ENCODE measurements around the gene SRGAP3. TPM values are rescaled to one million over a fixed set of nuclear protein-coding genes. Genes with fewer than 3 reads are reported as not detected.

SRGAP3 gene
- total RNA-seq, 1 experiment from 2014 or later, result 17.9 TPM

GRCh38 chr3:9028134-9028533 is 221.3 kb downstream of the SRGAP3 start:
- Mint-ChIP-seq H3K36me3 (no peaks in the 10 kb centered on the region), H3K27ac (no peak overlapping the region), H3K9me3 (no peaks in the 10 kb centered on the region), H3K27me3 (ENCODE audit: low read depth) (no peaks in the 10 kb centered on the region; the same call in 1 of the 2 replicates), H3K4me3 (no peak overlapping the region), H3K4me1 (no peaks in the 10 kb centered on the region)
- DNase-seq (ENCODE audit: low spot score) (no peak), ATAC-seq (no peak)
- ChIA-PET CTCF (interaction anchor here (3.5 kb wide), 1 partner anchor 40 kb away, joined by 20 read pairs; no protein-coding TSS in a partner anchor), POLR2A (no interaction called here)
- TF ChIP-seq ATF3 (CRISPR knock-in tag; conservative IDR thresholded peaks at IDR 0.05), result no peak

- DNase-seq (ENCODE audit: low spot score) (no peak), ATAC-seq (no peak)
- no peaks in the 10 kb centered on the region for H3K36me3 Mint-ChIP-seq
- no peaks in the 10 kb centered on the region; the same call in 1 of the 2 replicates for H3K27me3 Mint-ChIP-seq (ENCODE audit: low read depth)
- TF ChIP-seq ZSCAN18 (CRISPR knock-in tag; IDR thresholded peaks at IDR 0.05), result no peak
- TF ChIP-seq NFYB (CRISPR knock-in tag; conservative IDR thresholded peaks at IDR 0.05; ENCODE audit: low read depth), result no peak
- no peak for TF ChIP-seq ZNF281 (CRISPR knock-in tag; IDR thresholded peaks at IDR 0.05)
- no peak overlapping the region for H3K27ac Mint-ChIP-seq
- ChIA-PET CTCF (interaction anchor here (1.1 to 3.5 kb wide), 2 partner anchors 30 to 39 kb away, joined by 3 to 20 read pairs; no protein-coding TSS in a partner anchor), POLR2A (no interaction called here)
- H3K9me3 Mint-ChIP-seq, result no peaks in the 10 kb centered on the region
- no peak overlapping the region for H3K4me3 Mint-ChIP-seq
- peaks cover 10% of the 10 kb centered on the region for H3K4me1 Mint-ChIP-seq
Observed at GRCh38 chr3:9026320-9027045, 223.0 kb downstream of the SRGAP3 start.

GRCh38 chr3:9024341-9024740 is 225.1 kb downstream of the SRGAP3 start:
- no peaks in the 10 kb centered on the region for H3K9me3 Mint-ChIP-seq
- H3K4me1 Mint-ChIP-seq, result peaks cover 16% of the 10 kb centered on the region
- CTCF ChIA-PET, result no interaction called here
- H3K4me3 Mint-ChIP-seq, result no peak overlapping the region
- TF ChIP-seq NFE2L1 (CRISPR knock-in tag; IDR thresholded peaks at IDR 0.05) (no peak), GRHL2 (CRISPR knock-in tag; IDR thresholded peaks at IDR 0.05; ENCODE audit: insufficient replicate concordance, severe bottlenecking) (no peak), ZNF396 (CRISPR knock-in tag; IDR thresholded peaks at IDR 0.05; ENCODE audit: borderline replicate concordance) (no peak), PRDM15 (CRISPR knock-in tag; IDR thresholded peaks at IDR 0.05) (no peak), GABPB1 (CRISPR knock-in tag; IDR thresholded peaks at IDR 0.05) (no peak), ZNF423 (CRISPR knock-in tag; IDR thresholded peaks at IDR 0.05) (no peak), CREB1 (CRISPR knock-in tag; IDR thresholded peaks at IDR 0.05) (no peak), CTCF (IDR thresholded peaks at IDR 0.05) (no peak), SP1 (CRISPR knock-in tag; conservative IDR thresholded peaks at IDR 0.05) (no peak), TEAD4 (CRISPR knock-in tag; IDR thresholded peaks at IDR 0.05) (no peak)
- DNase-seq (ENCODE audit: low spot score) (no peak), ATAC-seq (no peak)
- H3K36me3 Mint-ChIP-seq, result no peaks in the 10 kb centered on the region
- POLR2A ChIA-PET, result no interaction called here
- no peaks in the 10 kb centered on the region for H3K27me3 Mint-ChIP-seq (ENCODE audit: low read depth)
- no peak overlapping the region for H3K27ac Mint-ChIP-seq

Measured in WTC11 (cell line).